H1 (cell line): ENCODE data around the gene SENP7. TPM values are rescaled to one million over a fixed set of nuclear protein-coding genes. Genes with fewer than 3 reads are reported as not detected.

Source experiments
- CTCF ChIA-PET: fragments of 300-600 bp; sonication (Branson Sonifier 250); formaldehyde crosslinking; loops from one replicate; lab custom pipeline; 2021; ENCODE audit not compliant: partially characterized antibody; lab: Charles Lee
- POLR2A ChIA-PET: fragments of 300-600 bp; sonication (Branson Sonifier 250); formaldehyde crosslinking; loops from one replicate; lab custom pipeline; 2021; ENCODE audit warnings: inconsistent platforms; ENCODE audit not compliant: partially characterized antibody; lab: Charles Lee
- DNase-seq, 2 experiments: peaks; one replicate each; pipeline versions ENCODE4 v3.0.0 to v3.0.0-alpha.2; 2010 to 2022; ENCODE audit warnings: low spot score in 2 of 2, low read depth in 1 of 2, mixed read lengths in 1 of 2
- FAIRE-seq: peaks from 2 replicates; lab custom pipeline; 2011; peaks lifted over from hg19 to GRCh38; lab: Jason Lieb, UNC
- H2AFZ ChIP-seq: 2 replicates; pipeline ENCODE4 v1.8.1; 2012; ENCODE audit warnings: low read length, inconsistent platforms
- H2AK5ac ChIP-seq: 2 replicates; pipeline ENCODE4 v1.6.1; 2013; ENCODE audit warnings: low read depth, low read length
- H2BK120ac ChIP-seq: replicated peaks from 2 replicates; pipeline ENCODE3; 2013; ENCODE audit warnings: low read depth, low read length, inconsistent platforms
- H2BK12ac ChIP-seq: 2 replicates; pipeline ENCODE4 v1.6.1; 2013; ENCODE audit warnings: low read depth, low read length
- H2BK15ac ChIP-seq: 2 replicates; pipeline ENCODE4 v1.6.1; 2013; ENCODE audit warnings: low read length
- H2BK20ac ChIP-seq: 2 replicates; pipeline ENCODE4 v1.6.1; 2013; ENCODE audit warnings: low read length
- H2BK5ac ChIP-seq: 2 replicates; pipeline ENCODE4 v1.6.1; 2013; ENCODE audit warnings: low read depth, low read length
- H3K14ac ChIP-seq: 2 replicates; pipeline ENCODE4 v1.6.1; 2013; ENCODE audit warnings: inconsistent platforms; ENCODE audit not compliant: insufficient read length
- H3K18ac ChIP-seq: 2 replicates; pipeline ENCODE4 v1.6.1; 2013; ENCODE audit warnings: low read length; ENCODE audit errors: extremely low read depth
- H3K23ac ChIP-seq: 2 replicates; pipeline ENCODE4 v1.6.1; 2013; ENCODE audit warnings: inconsistent platforms; ENCODE audit not compliant: insufficient read length
- H3K23me2 ChIP-seq: 2 replicates; pipeline ENCODE4 v1.6.1; 2013; ENCODE audit warnings: low read depth, low read length
- H3K27ac ChIP-seq: 2 replicates; pipeline ENCODE4 v1.6.1; 2011; ENCODE audit warnings: low read depth, low read length, inconsistent platforms
- H3K27me3 ChIP-seq, 4 experiments: replicated peaks in 1 of 4; 1 replicate in 1 of 4; 2 replicates in 3 of 4; pipeline versions ENCODE4 v1.6.1 to v1.8.1; 2011 to 2013; ENCODE audit warnings: low read length in 3 of 4, mild to moderate bottlenecking in 3 of 4, inconsistent platforms in 2 of 4, mixed read lengths in 2 of 4, moderate library complexity in 1 of 4; ENCODE audit not compliant: control insufficient read depth in 3 of 4, insufficient read depth in 3 of 4; ENCODE audit errors: extremely low read depth in 1 of 4
- H3K36me3 ChIP-seq, 4 experiments: 2 replicates each; pipeline versions ENCODE4 v1.6.1 to v1.8.1; 2011 to 2013; ENCODE audit warnings: mild to moderate bottlenecking in 4 of 4, low read length in 3 of 4, moderate library complexity in 2 of 4, control low read depth in 1 of 4, inconsistent platforms in 1 of 4; ENCODE audit not compliant: insufficient read depth in 4 of 4, control insufficient read depth in 2 of 4
- H3K4ac ChIP-seq: replicated peaks from 2 replicates; pipeline ENCODE3; 2013; ENCODE audit warnings: low read length, low read depth, mixed read lengths, inconsistent platforms; ENCODE audit not compliant: insufficient read length
- H3K4me1 ChIP-seq, 4 experiments: replicated peaks in 1 of 4; 1 replicate in 1 of 4; 2 replicates in 3 of 4; pipeline versions ENCODE4 v1.6.1 to v1.8.1; 2011 to 2013; ENCODE audit warnings: low read length in 3 of 4, inconsistent platforms in 2 of 4, mixed read lengths in 1 of 4; ENCODE audit not compliant: insufficient read depth in 4 of 4, control insufficient read depth in 3 of 4
- H3K4me2 ChIP-seq, 2 experiments: 2 replicates each; pipeline versions ENCODE4 v1.6.1 to v1.8.1; 2011 to 2013; ENCODE audit warnings: low read depth in 2 of 2, low read length in 2 of 2, control low read depth in 1 of 2, inconsistent platforms in 1 of 2, mild to moderate bottlenecking in 1 of 2; ENCODE audit not compliant: insufficient read depth in 1 of 2
- H3K4me3 ChIP-seq, 4 experiments: fragments of 200-600, 300-600 bp in 1 of 4; sonication (generic), shearing (Covaris generic), sonication (Bioruptor Twin) in 1 of 4; 2 replicates each; pipeline versions ENCODE4 v1.5.1 to v1.8.1; 2011 to 2016; ENCODE audit warnings: low read length in 4 of 4, low read depth in 3 of 4, control low read depth in 2 of 4, inconsistent platforms in 2 of 4, mild to moderate bottlenecking in 2 of 4, mixed read lengths in 1 of 4, moderate library complexity in 1 of 4; ENCODE audit not compliant: insufficient read depth in 2 of 4; ENCODE audit errors: extremely low read depth in 1 of 4
- H3K56ac ChIP-seq: replicated peaks from 2 replicates; pipeline ENCODE3; 2013; ENCODE audit warnings: low read depth, mild to moderate bottlenecking, mixed read lengths, low read length, inconsistent platforms; ENCODE audit not compliant: insufficient read length
- H3K79me1 ChIP-seq: 2 replicates; pipeline ENCODE4 v1.6.1; 2013; ENCODE audit warnings: low read depth, low read length, control low read depth
- H3K79me2 ChIP-seq, 2 experiments: 2 replicates each; pipeline versions ENCODE4 v1.6.1 to v1.8.1; 2012 to 2013; ENCODE audit warnings: low read length in 2 of 2, mild to moderate bottlenecking in 2 of 2, inconsistent platforms in 1 of 2; ENCODE audit not compliant: insufficient read depth in 2 of 2, control insufficient read depth in 1 of 2
- H3K9ac ChIP-seq, 4 experiments: replicated peaks in 1 of 4; 1 replicate in 1 of 4; 2 replicates in 3 of 4; pipeline versions ENCODE4 v1.6.1 to v1.8.1; 2011 to 2013; ENCODE audit warnings: low read depth in 3 of 4, low read length in 3 of 4, control low read depth in 2 of 4, mild to moderate bottlenecking in 2 of 4, moderate library complexity in 2 of 4, inconsistent platforms in 1 of 4; ENCODE audit errors: extremely low read depth in 1 of 4
- H3K9me3 ChIP-seq, 2 experiments: 2 replicates each; pipeline versions ENCODE4 v1.6.1 to v1.8.1; 2012 to 2013; ENCODE audit warnings: mild to moderate bottlenecking in 2 of 2, moderate library complexity in 2 of 2, control low read depth in 1 of 2, inconsistent platforms in 1 of 2, low read depth in 1 of 2, low read length in 1 of 2, mixed read lengths in 1 of 2; ENCODE audit not compliant: insufficient read depth in 2 of 2
- H4K20me1 ChIP-seq, 2 experiments: replicated peaks in 1 of 2; 2 replicates each; pipeline versions ENCODE3 to v1.8.1; 2011 to 2013; ENCODE audit warnings: inconsistent platforms in 2 of 2, low read length in 2 of 2, mild to moderate bottlenecking in 1 of 2; ENCODE audit not compliant: insufficient read depth in 2 of 2, control insufficient read depth in 1 of 2
- H4K5ac ChIP-seq: 2 replicates; pipeline ENCODE4 v1.6.1; 2013; ENCODE audit warnings: low read length, low read depth, mixed read lengths, inconsistent platforms; ENCODE audit not compliant: insufficient read length
- H4K8ac ChIP-seq: 2 replicates; pipeline ENCODE4 v1.8.0; 2013; ENCODE audit warnings: mild to moderate bottlenecking, moderate library complexity, low read length, inconsistent platforms; ENCODE audit not compliant: insufficient read depth; ENCODE audit errors: extremely low read depth
- H4K91ac ChIP-seq: replicated peaks from 2 replicates; pipeline ENCODE3; 2013; ENCODE audit warnings: low read length, mixed read lengths, inconsistent platforms; ENCODE audit not compliant: insufficient read length
- ASH2L ChIP-seq: fragments of 200-600, 300-600 bp; sonication (generic); IDR thresholded peaks from one replicate; pipeline ENCODE4 v1.7.1; 2017; ENCODE audit warnings: low read length
- CHD1 ChIP-seq: IDR thresholded peaks from 2 replicates; pipeline ENCODE4 v1.6.1; 2012; ENCODE audit warnings: low read depth, low read length, improper control_type of control experiment
- FOSL1 ChIP-seq: IDR thresholded peaks from 2 replicates; pipeline ENCODE4 v1.6.1; 2011; ENCODE audit warnings: mild to moderate bottlenecking, low read depth, low read length, moderate library complexity; ENCODE audit not compliant: insufficient read depth
- HDAC2 ChIP-seq, 2 experiments: fragments of 300-600 bp in 1 of 2; sonication (generic) in 1 of 2; IDR thresholded peaks; 2 replicates each; pipeline ENCODE4 v1.6.1; 2011 to 2012; ENCODE audit warnings: low read depth in 2 of 2, low read length in 2 of 2, mild to moderate bottlenecking in 2 of 2, moderate library complexity in 2 of 2, borderline replicate concordance in 1 of 2, inconsistent platforms in 1 of 2
- JUND ChIP-seq: IDR thresholded peaks from 2 replicates; pipeline ENCODE4 v1.6.1; 2011; ENCODE audit warnings: mild to moderate bottlenecking, improper control_type of control experiment, low read length
- MAX ChIP-seq: IDR thresholded peaks from 2 replicates; pipeline ENCODE4 v1.6.1; 2012; ENCODE audit warnings: inconsistent platforms
- POU5F1 ChIP-seq: IDR thresholded peaks from 2 replicates; pipeline ENCODE4 v1.6.1; 2011; ENCODE audit warnings: low read depth, mild to moderate bottlenecking, low read length, moderate library complexity
- RNF2 ChIP-seq: fragments of 200-900, 300-1000 bp; sonication (generic); IDR thresholded peaks from 2 replicates; pipeline ENCODE4 v1.7.1; 2016; ENCODE audit warnings: borderline replicate concordance, low read depth, mild to moderate bottlenecking, antibody characterized with exemption, low read length; ENCODE audit not compliant: poor library complexity, severe bottlenecking; ENCODE audit errors: missing control alignments
- RXRA ChIP-seq: IDR thresholded peaks from 2 replicates; pipeline ENCODE4 v1.6.1; 2011; ENCODE audit warnings: low read depth, mild to moderate bottlenecking, low read length, moderate library complexity; ENCODE audit not compliant: insufficient read depth
- SIN3A ChIP-seq, 2 experiments: IDR thresholded peaks in 1 of 2; conservative IDR thresholded peaks in 1 of 2; 2 replicates each; pipeline ENCODE4 v1.6.1; 2011 to 2012; ENCODE audit warnings: low read length in 2 of 2, improper control_type of control experiment in 1 of 2, low read depth in 1 of 2, mild to moderate bottlenecking in 1 of 2
- SIRT6 ChIP-seq: IDR thresholded peaks from one replicate; pipeline ENCODE4 v1.7.1; 2012; ENCODE audit warnings: low read length, inconsistent platforms
- SP1 ChIP-seq: IDR thresholded peaks from 2 replicates; pipeline ENCODE4 v1.6.1; 2011; ENCODE audit warnings: low read depth, low read length
- WGBS, 2 experiments: shearing (Covaris generic) in 1 of 2; methylation state at CpG; one replicate each; pipeline versions ENCODE4 v1.1.6 to v1.1.7; 2013 to 2015; ENCODE audit warnings: low lambda C conversion rate in 2 of 2, mixed read lengths in 2 of 2, inconsistent platforms in 1 of 2, low coverage in 1 of 2, missing lambda C conversion rate in 1 of 2; ENCODE audit not compliant: insufficient replicate concordance in 2 of 2, insufficient coverage in 1 of 2, insufficient read length in 1 of 2; ENCODE audit errors: extremely low coverage in 1 of 2, missing lambda C conversion rate in 1 of 2; 5-methylcytosine and 5-hydroxymethylcytosine counted together
- polyA plus RNA-seq, 7 experiments: library from polyadenylated mRNA; depleted of rRNA in 3 of 7; stranded (reverse) in 5 of 7; unstranded in 2 of 7; fragments of >200 nt in 5 of 7; fragments of 200-250 nt in 2 of 7; gene quantifications; 1 replicate in 5 of 7; 2 replicates in 1 of 7; 4 replicates in 1 of 7; pipeline versions ENCODE4 v1.2.1 to v1.2.3, GENCODE V29; 2011 to 2013; ENCODE audit warnings: missing spikeins in 2 of 7, mixed read lengths in 2 of 7
- total RNA-seq: library from RNA; stranded (reverse); fragmentation: NEBNext Ultra II Directional; extraction: Animal tissue kit (Norgen Biotek cat#: 25700); gene quantifications from 2 replicates; pipeline ENCODE4 v1.2.1, GENCODE V29; 2021

Gene SENP7
- total and polyA plus RNA-seq, 2 of the 8 experiments (the other 6 are each of a cell fraction or from before 2014, with no cell fraction given) = 2.8 to 7.8 TPM

- H3K9ac ChIP-seq = no peak overlapping the region
- no peak overlapping the region for H3K27ac ChIP-seq
- no peaks in the 10 kb centered on the region for H3K79me1 ChIP-seq
- 86% methylated on average over 3 of the region's 3 CpGs; no CpG with 5 or more reads in 1 of the 2 experiments for WGBS, 2 experiments
- 0 out of 4 replicates have a peak, but pooled peaks cover 0 to 3% of the 10 kb centered on the region in 2 experiments for H3K79me2 ChIP-seq
- no peaks in the 10 kb centered on the region for H3K27me3 ChIP-seq
- no peak overlapping the region for H2BK120ac ChIP-seq
- no peaks in the 10 kb centered on the region for H3K9me3 ChIP-seq
- H3K23me2 ChIP-seq = no peaks in the 10 kb centered on the region; the same call in 1 of the 2 replicates
- no peak overlapping the region for H3K4me3 ChIP-seq
- no peak overlapping the region for H3K56ac ChIP-seq
- ChIA-PET CTCF (interaction anchor here (1.1 to 1.2 kb wide), 2 partner anchors 14 to 65 kb away, joined by 3 to 4 read pairs; partner anchors contain the start of gene PCNP), POLR2A (interaction anchor here (1.0 to 1.8 kb wide), 2 partner anchors 52 to 66 kb away, joined by 3 to 4 read pairs; partner anchors contain the start of gene TRMT10C)
- TF ChIP-seq POU5F1 (no peak), HDAC2 (IDR thresholded peaks at IDR 0.05; ENCODE audit: borderline replicate concordance in 1 of 2, low read depth in 2 of 2, low read length in 2 of 2) (no peak), SIN3A (conservative IDR thresholded peaks at IDR 0.05 in 1 of 2, IDR thresholded peaks at IDR 0.05 in 1 of 2; ENCODE audit: low read depth in 1 of 2, low read length in 2 of 2) (no peak), CHD1 (no peak), RXRA (no peak), RNF2 (no peak), ASH2L (no peak), JUND (no peak), SIRT6 (no peak), SP1 (no peak), FOSL1 (no peak), MAX (no peak)
- H2AK5ac ChIP-seq = no peak overlapping the region
- no peak overlapping the region for H3K4ac ChIP-seq
- no peak overlapping the region for H2BK15ac ChIP-seq
- no peak overlapping the region for H3K23ac ChIP-seq
- no peak overlapping the region for H4K8ac ChIP-seq
- no peaks in the 10 kb centered on the region for H3K36me3 ChIP-seq
- no peak overlapping the region for H3K4me2 ChIP-seq
- FAIRE-seq = no peak
- H4K20me1 ChIP-seq = no peaks in the 10 kb centered on the region
- DNase-seq = no peak
- H2BK20ac ChIP-seq = no peak overlapping the region
- H3K18ac ChIP-seq = no peak overlapping the region
- H3K4me1 ChIP-seq = no peaks in the 10 kb centered on the region; a peak in 3 of 7 replicates
- no peak overlapping the region for H4K91ac ChIP-seq
- H2BK12ac ChIP-seq = no peak overlapping the region
- H4K5ac ChIP-seq = no peak overlapping the region
- no peak overlapping the region for H2AFZ ChIP-seq
- H2BK5ac ChIP-seq = no peak overlapping the region
- no peak overlapping the region for H3K14ac ChIP-seq
These were observed 3.7 kb downstream of the SENP7 start for GRCh38 chr3:101509281-101509680.
